ENCODE measurements around the gene CPLANE2.
"Not testable (repeated sequence)": the region's sequence is repeated elsewhere in the genome, so short reads cannot be mapped to it uniquely, and the experiment has no call there.

CPLANE2 gene

DNA sequence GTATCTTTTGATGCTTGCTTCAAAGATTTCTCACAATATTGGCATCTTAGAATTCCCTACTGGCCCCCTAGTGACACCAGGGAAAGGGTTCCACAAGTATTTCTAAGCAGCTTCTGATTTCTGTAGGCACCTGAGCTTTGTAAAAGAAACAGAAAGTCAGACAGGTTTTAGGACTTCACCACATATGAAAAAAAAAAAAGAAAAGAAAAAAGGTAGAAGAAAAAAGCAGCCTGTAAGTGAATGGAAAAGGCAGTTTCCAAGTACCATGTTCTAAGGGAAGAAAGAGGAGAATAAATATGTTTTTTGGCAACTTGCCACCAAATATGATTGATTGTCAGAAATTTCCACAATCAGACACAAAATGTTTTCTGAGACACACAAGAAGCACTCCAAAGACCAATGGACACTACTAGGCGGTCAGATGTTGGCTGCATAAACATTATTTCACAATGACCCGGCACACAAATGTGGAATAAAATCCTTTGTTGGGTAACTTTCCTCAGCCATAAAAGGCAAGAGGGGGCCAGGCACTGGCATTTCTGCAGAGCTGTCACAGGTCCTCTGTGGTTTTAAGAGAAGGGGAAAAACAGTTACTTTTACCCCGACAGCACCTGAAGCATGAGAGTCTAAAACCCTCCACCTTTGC lies 12.7 kb upstream of the CPLANE2 start:
- DNase-seq, result no peak

DNA sequence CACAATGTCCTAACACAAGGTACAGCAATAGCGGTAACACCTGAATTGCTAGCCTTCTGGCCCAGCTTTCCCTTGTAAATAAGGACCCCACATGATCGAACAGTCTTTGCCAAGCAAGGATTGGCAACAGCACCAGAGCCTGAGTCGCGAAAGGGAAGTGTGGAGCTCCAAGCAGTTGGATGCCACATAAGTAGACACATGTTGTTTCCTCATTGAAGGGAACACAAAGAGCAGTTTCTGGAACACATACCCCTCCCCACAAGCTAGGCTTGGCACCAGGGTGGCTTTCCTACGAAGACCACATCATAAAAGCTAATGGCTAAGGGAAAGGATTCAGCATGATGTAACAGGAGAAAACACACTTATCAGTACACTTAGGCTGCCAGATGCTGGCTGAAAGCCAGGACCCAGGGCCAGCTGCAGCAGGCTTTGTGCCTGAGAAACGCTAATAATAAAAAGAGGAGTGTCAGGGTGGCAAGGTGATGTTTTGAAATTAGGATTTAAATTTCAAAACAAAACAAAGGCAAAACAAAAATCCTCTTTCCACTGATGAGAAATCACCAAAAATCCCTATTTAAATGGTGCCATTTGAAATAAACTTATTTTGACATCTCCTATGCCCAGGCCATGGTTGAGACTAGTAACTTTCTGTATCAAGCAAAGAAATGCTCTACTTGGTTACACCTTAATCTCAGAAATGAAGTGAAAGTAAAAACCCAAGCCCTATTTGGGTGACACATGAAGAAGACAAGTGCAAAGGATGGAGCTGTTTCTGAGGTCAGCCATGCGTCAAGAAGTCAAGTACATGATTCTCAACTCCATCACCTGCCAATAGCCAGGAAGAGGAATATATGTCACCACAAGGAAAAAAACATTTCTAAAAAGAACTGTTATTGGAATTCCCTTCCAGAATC lies 11.9 kb upstream of the CPLANE2 start:
- DNase-seq, result peak in 54 of 58 donors; percentile 17 to 95 (median 69)

DNA sequence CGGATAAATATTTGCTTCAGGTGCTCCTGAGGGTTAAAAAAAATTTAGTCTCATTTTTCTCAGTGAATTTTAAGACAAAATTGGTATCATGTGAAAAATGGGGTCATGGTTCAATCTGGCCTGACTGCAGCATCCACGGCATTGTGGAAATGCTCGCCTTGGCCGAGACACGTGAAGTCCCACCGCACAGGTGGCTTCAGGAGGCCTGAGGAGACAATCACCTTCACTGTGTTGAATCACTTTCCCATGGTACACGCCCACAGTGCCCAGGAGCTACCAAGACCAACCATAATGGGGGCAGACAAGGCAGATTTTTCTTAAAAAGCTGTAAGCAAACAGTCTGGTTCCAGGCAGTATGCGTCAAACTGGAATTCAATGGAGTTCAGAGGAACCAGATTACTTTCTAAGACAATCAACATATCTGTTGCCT lies 11.0 kb upstream of the CPLANE2 start:
- DNase-seq, result no peak

DNA sequence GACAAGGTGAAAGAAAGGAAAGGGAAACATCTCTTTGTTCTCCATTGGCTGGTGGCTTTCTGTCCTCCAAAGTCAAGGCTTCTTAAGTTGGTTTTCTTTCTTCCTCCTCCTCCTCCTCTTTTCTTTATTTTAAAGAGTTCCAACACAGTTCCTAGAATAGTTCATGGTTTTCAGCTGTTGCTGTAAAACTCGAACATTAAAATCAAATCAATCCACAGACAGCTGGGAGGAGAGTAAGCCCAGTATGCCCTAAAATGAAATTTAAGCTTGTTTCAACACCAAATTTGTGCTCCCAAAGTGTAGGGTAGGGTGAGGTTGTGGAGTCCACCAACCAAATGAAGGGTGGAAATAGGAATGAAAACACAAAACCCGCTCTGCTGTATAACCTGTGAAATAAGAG lies 10.5 kb upstream of the CPLANE2 start:
- DNase-seq, result no peak

DNA sequence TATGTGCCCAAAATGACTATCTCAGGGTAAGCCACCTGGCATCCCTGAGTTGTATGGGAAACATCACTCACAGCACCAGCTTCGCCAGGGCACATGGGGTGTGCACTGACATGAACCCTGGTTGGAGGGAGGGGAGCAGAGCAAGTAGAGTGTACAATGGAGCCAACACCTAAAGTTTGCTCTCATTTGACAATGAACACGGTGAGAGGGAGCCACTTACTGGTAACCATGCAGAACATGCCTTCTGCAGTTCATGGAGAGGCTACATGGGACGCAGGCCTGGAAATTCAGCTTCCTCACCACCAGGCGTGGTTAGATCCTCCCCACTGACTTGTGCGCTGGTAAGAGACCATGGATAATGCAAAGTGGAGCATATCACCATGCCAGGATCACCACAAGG lies 10.0 kb upstream of the CPLANE2 start:
- DNase-seq, result peak in 1 of 58 donors; percentile 5

DNA sequence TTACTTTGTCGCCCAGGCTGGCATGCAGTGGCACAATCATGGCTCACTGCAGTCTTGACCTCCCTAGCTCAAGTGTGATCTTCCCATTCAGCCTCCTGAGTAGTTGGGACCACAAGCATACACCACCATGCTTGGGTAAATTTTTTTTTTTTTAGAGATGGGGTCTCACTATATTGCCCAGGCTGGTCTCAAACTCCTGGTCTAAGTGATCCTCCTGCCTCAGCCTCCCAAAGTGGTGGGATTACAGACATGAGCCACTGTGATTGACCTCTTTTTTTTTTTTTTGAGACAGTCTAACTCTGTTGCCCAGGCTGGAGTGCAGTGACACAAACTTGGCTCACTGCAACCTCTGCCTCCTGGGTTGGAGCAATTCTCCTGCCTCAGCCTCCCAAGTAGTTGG lies 9.3 kb upstream of the CPLANE2 start:
- not testable (repeated sequence) for DNase-seq

DNA sequence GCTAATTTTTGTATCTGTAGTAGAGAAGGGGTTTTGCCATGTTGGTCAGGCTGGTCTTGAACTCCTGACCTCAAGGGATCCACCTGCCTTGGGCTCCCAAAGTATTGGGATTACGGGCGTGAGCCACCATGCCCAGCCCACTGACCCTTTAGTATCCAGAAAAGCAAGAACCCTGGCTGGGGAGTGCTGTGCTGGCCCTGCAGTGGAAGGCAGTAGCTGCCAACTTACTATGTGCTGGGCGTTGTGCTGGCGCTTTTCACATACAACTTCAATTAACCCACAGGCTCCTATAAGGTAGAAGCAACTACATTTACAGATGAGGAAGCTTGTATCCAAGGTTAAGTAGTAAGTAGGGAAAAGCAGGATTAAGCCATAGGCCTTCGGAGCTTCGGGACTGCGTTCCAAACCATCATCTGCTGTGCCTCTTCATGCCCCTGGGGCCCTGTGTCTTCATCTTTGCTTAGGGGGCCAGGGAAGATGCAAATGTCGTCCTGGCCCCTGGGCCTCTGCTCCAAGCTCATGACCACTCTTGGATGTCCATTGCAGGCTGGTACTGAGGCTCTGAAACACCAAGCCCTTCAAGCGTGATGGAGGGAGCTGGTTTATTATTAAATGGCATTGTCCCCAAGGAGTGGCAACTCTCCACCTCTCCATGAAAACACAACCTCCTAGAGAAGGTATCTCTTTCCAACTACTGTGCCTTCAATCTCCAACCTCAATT lies 8.7 kb upstream of the CPLANE2 start:
- DNase-seq, result no peak

DNA sequence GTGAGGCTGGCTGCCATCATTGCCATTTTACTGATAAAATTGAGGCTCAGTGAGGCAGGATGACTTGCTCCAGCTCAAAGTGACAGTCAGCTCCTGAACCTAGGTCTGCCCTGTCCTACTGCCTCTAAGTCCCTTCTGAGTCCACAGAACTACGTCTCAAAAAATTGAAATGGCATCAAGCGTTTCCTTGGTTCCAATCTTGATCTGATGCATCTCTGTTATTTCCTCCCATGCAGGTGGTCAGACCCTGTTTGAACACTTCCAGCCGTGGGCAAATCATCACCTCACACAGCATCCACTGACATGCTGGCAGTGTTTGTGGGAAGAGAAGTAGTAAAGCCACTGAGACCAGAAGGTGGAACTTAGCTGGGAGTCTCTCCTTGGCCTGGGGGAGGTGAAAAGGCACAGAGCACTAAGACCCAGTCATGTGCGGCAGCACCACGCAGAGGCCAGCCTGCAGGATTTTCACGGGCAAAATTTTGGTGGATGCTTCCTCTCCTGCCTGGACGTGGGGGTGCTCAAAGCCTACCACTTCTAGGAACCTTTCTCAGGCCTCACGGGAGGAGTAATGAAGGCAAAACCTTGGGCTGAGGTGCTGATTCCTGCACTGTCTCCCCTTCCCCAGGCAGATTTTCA lies 7.8 kb upstream of the CPLANE2 start:
- no peak for DNase-seq

DNA sequence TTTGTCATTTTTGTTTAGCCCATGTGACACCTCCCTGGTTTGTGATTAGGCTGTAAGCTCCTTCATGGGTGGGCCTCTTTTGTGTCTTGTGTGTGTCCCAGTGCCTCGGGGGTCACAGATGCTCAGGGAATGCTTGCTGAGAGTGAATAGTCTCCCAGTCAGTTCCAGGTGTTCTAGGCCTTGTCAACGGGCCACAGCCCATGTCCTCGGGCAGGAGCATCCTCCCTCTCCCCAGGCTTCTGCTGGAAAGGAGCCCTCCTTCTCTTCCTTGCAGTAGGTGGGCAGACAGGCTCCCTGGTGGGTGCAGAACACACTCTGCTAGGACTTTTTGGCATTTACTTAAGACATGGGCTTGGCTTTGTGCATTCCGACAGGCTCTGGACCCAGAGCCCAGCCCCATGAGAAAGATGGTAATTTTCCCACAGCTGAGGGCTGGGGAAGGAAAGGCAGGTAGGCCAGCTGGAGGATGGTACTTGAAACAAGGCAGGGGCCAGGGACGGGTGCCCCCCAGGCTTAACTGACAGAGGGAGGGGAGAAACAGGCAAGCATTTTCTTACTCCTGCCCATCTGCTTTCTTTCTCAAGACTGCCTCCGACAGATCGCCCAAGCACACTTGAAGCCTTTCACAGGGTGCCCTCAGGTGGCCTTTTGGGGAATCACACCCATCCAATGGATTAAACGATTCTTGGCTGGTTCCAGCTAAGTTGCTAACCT lies 7.1 kb upstream of the CPLANE2 start:
- DNase-seq, result peak in 52 of 58 donors; percentile 14 to 84 (median 45)

DNA sequence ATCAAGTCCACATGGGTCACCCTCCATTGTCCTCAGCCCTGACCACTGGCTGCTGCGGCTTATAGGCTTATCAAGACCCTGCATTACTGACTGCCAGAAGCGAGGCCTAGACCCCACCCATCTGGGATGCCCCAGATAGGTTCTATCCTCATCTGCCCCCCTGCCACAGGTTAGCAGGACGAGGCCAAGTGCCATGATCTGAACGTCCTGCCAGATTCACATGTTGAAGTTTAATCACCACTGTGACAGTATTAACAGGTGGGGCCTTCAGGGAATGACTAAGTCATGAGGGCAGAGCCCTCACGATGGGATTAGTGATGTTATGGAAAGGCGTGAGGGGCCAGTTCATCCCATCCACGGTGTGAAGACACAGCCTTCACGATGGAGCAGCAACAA lies 6.2 kb upstream of the CPLANE2 start:
- no peak for DNase-seq

DNA sequence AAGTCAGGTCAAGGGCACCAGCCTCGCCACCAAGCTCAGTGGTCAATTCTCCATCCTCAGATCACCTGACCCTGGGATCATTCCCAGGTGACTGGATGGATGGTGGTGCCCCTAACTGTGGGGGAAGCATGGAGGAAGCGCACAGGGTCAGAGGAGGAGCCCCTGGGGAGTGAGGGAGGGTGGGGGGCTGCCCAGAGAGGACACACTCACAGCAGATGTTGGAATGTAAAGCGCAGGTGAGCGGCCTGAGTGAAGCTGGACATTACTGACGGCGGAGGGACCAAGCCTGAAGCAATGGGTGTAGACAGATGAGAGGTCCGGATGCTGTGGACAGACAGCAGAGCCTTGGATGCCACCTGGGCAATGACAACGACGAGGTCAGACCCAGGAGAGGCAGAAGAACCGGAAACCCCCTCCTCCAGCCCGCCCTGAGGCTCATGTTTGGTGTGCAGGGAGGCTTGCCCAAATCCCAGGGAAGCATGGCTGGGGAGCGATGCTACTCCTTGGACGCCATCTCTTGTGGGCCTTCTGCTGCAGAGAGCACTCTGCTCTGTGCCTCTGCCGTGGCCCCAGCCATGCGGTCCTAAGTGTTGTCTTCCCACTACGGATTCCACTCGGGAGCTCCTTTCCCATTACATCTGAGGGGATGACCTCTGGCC lies 5.7 kb upstream of the CPLANE2 start:
- DNase-seq, result no peak

DNA sequence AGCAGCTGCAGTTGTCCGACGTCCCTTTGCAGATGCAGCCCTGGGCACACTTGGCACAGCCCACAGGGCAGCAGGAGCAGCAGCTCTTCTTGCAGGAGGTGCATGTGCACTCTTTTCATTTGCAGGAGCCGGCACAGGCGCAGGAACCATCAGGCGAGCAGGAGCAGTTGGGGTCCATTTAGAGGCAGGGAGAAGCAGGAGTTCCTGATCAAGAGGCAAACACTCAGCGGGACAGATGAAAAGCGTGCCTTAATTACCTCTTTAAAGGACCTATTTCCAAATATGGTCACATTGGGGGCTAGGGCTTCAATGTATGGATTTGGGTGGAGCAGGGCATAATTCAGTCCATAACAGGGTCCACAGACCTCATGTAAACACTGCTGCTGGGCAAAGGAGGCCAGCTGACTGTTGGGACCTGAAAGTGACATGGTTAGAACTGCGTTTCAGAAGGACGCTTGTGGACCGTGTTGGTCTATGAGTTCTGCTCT lies 4.3 kb upstream of the CPLANE2 start:
- DNase-seq, result no peak

DNA sequence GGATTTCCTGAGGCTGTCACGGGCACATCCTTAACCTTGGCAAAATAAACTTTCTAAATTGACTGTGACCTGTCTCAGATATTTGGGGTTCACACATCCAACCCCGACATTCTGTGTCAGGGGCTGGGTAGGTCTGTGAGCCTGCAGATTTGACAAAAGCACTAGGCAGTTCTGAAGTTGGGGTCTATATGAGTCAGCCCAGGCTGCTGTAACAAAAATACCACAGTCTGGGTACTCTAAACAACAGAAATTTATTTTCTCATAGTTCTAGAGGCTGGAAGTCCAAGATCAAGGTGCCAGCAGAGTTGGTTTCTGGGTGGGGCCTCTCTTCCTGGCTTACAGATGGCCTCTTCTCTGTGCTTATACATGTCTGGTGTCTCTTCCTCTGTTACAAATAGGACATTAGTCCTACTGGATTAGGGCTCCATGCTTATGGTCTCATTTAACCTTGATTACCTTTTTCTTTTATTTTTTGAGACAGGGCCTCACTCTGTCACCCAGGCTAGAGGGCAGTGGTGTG lies 3.0 kb upstream of the CPLANE2 start:
- no peak for DNase-seq

DNA sequence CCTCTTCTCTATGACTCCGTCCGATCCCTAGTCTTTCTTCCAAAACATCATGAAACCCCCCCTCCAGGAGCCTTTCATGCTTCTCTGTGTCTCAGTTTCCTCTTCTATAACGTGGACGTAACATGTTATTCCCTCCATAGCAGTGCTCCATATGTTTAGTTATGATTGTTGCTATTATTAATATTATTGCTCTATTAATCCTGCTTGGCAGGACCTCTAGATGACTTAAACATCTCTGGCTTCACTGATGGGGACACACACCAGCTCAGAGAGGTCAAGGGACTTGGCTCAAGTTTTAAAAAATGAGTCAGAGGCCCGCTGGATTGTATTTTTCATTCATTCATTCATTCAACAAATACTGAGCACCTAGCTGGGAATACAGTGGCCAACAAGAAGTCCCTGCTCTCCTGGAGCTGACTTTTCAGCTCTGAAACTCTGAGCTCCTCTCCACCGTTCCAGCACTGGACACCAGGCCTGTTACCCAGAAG lies 404 bp upstream of the CPLANE2 start:
- no peak for DNase-seq

DNA sequence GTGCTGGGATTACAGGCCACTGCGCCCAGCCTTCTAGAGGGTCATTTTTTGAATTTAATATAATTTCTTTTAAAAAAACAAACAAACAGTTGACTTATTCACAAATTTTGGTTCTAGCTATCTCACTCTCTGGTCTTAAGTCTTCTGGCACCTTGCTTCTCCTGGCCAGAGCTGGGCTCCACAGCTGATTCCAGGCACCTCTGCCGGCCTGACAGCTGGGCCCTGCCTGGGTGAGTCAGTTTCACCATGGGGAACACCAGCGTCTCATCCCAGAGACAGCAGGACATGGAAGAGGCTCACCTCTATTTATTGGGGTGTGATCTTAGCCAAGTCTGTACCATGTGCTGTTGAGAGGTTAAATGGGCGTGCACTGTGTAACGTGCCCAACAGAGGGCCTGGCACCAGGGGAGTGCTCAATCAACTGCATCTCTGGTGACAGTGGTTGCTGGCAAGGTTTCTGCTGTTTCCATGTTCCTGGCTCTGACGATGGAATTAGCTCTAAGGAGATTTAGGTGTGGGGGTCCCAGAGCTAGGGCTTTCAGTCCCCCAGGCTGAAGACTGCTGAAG lies 956 bp downstream of the CPLANE2 start:
- peak in 2 of 58 donors; percentile 21 to 44 for DNase-seq

DNA sequence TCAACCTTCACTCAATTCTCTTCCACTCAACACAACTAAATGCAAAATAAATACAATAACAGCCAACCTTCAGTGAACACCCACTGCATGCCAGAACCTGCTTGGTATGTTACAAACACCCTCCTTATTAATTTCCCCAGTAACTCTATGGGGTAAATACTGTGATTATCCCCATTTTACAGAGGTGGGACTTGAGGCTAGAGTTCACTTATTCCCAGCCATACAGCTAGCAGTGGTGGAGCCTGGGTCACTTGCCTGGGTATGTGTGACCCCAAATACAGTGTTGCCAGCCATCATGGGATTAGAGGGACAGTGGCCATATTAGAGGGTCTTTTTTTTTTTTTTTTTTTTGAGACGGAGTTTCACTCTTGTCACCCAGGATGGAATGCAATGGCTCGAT lies 1.6 kb downstream of the CPLANE2 start:
- DNase-seq, result no peak

DNA sequence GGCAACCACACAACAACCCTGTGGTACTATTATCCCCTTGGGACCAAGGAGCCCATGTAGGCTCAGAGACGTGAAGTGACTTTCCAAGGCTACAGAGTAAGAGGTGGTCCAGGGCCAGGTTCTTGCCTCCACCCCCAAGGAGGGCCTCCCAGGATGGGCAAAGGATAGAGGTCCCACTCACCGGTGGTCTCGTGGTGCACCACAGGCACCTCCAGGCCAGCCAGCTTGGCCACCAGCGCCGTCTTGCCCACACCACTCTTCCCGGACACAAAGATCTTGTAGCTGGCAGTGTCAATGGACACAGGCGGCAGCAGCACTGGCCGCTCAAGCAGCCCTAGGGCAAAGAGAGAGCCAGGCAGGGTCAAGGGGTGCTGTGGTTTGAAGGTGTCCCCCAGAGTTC lies 3.6 kb downstream of the CPLANE2 start:
- no peak for DNase-seq

DNA sequence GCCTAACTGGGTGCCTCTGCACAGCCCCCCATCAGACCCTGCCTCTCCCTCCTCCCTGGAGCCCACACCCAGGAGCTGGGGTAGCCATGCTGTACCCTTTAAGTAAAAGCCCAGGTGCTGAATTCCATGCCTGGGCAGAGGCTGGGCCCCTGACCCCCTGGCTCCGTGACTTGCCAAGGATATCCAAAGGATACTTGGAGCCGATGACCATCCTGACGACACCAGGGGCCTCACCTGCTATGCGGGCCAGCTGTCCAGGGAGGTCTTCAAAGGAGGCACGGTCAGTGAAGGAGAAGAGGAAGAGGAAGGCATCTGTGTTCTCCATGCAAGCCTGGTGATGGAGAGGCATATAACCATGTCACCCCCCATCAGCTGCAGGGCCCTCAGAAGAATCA lies 4.7 kb downstream of the CPLANE2 start:
- DNase-seq, result no peak

Data from anterior cingulate cortex (tissue), 58 donors.